H9 (cell line): Measurements from ENCODE around the gene GRID1. TPM values are rescaled to one million over a fixed set of nuclear protein-coding genes. Genes with fewer than 3 reads are reported as not detected.

Source experiments
- DNase-seq: peaks from one replicate; pipeline ENCODE4 v3.0.0-alpha.2; 2017
- H2AFZ ChIP-seq: one replicate; pipeline ENCODE4 v1.6.1; 2013; ENCODE audit warnings: mild to moderate bottlenecking, low read length, control low read depth, moderate library complexity
- H2AK5ac ChIP-seq: 2 replicates; pipeline ENCODE4 v1.6.1; 2013; ENCODE audit warnings: low read length, control low read depth, mixed read lengths; ENCODE audit not compliant: insufficient read length
- H2BK120ac ChIP-seq: one replicate; pipeline ENCODE4 v1.6.1; 2013; ENCODE audit warnings: low read depth, mild to moderate bottlenecking, low read length, control low read depth, inconsistent platforms; ENCODE audit not compliant: poor library complexity, severe bottlenecking
- H2BK12ac ChIP-seq: 2 replicates; pipeline ENCODE4 v1.6.1; 2013; ENCODE audit warnings: low read length, control low read depth, mixed read lengths, low read depth; ENCODE audit not compliant: insufficient read length
- H2BK15ac ChIP-seq: 2 replicates; pipeline ENCODE4 v1.6.1; 2013; ENCODE audit warnings: low read depth, low read length, control low read depth
- H2BK20ac ChIP-seq: one replicate; pipeline ENCODE4 v1.6.1; 2013; ENCODE audit warnings: low read depth, mild to moderate bottlenecking, low read length, control low read depth, inconsistent platforms; ENCODE audit not compliant: poor library complexity, severe bottlenecking
- H2BK5ac ChIP-seq: 2 replicates; pipeline ENCODE4 v1.6.1; 2013; ENCODE audit warnings: low read length, control low read depth, mixed read lengths; ENCODE audit not compliant: insufficient read length
- H3K14ac ChIP-seq: 2 replicates; pipeline ENCODE4 v1.6.1; 2013; ENCODE audit warnings: low read length, control low read depth; ENCODE audit not compliant: insufficient read depth
- H3K18ac ChIP-seq: 2 replicates; pipeline ENCODE4 v1.6.1; 2013; ENCODE audit warnings: low read depth, mild to moderate bottlenecking, mixed read lengths, low read length, control low read depth; ENCODE audit not compliant: insufficient read length
- H3K23ac ChIP-seq: 2 replicates; pipeline ENCODE4 v1.6.1; 2013; ENCODE audit warnings: low read length, control low read depth, mixed read lengths, low read depth; ENCODE audit not compliant: insufficient read length
- H3K23me2 ChIP-seq: 2 replicates; pipeline ENCODE4 v1.6.1; 2013; ENCODE audit warnings: low read depth, mild to moderate bottlenecking, mixed read lengths, low read length, control low read depth; ENCODE audit not compliant: insufficient read length, poor library complexity, severe bottlenecking
- H3K27ac ChIP-seq: 2 replicates; pipeline ENCODE4 v1.5.1; 2013; ENCODE audit warnings: low read length, control low read depth, mixed read lengths, low read depth; ENCODE audit not compliant: insufficient read length
- H3K27me3 ChIP-seq: 2 replicates; pipeline ENCODE4 v1.6.1; 2013; ENCODE audit warnings: low read length, control low read depth, inconsistent platforms; ENCODE audit not compliant: insufficient read depth
- H3K4ac ChIP-seq: 2 replicates; pipeline ENCODE4 v1.6.1; 2013; ENCODE audit warnings: low read depth, mild to moderate bottlenecking, control low read depth, inconsistent platforms, low read length, moderate library complexity
- H3K4me1 ChIP-seq: 2 replicates; pipeline ENCODE4 v1.6.1; 2013; ENCODE audit warnings: low read length, control low read depth, inconsistent platforms; ENCODE audit not compliant: insufficient read depth
- H3K4me2 ChIP-seq: 2 replicates; pipeline ENCODE4 v1.6.1; 2013; ENCODE audit warnings: low read length, control low read depth, mixed read lengths; ENCODE audit not compliant: insufficient read length, insufficient read depth
- H3K56ac ChIP-seq: 2 replicates; pipeline ENCODE4 v1.6.1; 2013; ENCODE audit warnings: low read depth, mild to moderate bottlenecking, mixed read lengths, low read length, control low read depth; ENCODE audit not compliant: insufficient read length
- H3K79me1 ChIP-seq: 2 replicates; pipeline ENCODE4 v1.6.1; 2013; ENCODE audit warnings: low read depth, mild to moderate bottlenecking, moderate library complexity, low read length, control low read depth, inconsistent platforms; ENCODE audit not compliant: insufficient read depth, poor library complexity, severe bottlenecking
- H3K79me2 ChIP-seq: 2 replicates; pipeline ENCODE4 v1.6.1; 2013; ENCODE audit warnings: low read length, control low read depth, inconsistent platforms; ENCODE audit not compliant: insufficient read depth
- H3K9ac ChIP-seq: 2 replicates; pipeline ENCODE4 v1.6.1; 2013; ENCODE audit warnings: low read length, control low read depth, mixed read lengths; ENCODE audit not compliant: insufficient read length; ENCODE audit errors: extremely low read depth
- H3K9me3 ChIP-seq: one replicate; pipeline ENCODE4 v1.6.1; 2013; ENCODE audit warnings: low read depth, low read length, inconsistent platforms; ENCODE audit not compliant: control insufficient read depth
- H3T11ph ChIP-seq: one replicate; pipeline ENCODE4 v1.6.1; 2013; ENCODE audit warnings: mild to moderate bottlenecking, low read length, control low read depth, inconsistent platforms
- H4K20me1 ChIP-seq: one replicate; pipeline ENCODE4 v1.6.1; 2013; ENCODE audit not compliant: control insufficient read depth, insufficient read length, insufficient read depth
- H4K5ac ChIP-seq: 2 replicates; pipeline ENCODE4 v1.6.1; 2013; ENCODE audit warnings: low read depth, mild to moderate bottlenecking, mixed read lengths, low read length, control low read depth; ENCODE audit not compliant: insufficient read length
- H4K8ac ChIP-seq: replicated peaks from 2 replicates; pipeline ENCODE4 v1.6.1; 2013; ENCODE audit warnings: low read length, control low read depth, mixed read lengths, low read depth; ENCODE audit not compliant: insufficient read length
- H4K91ac ChIP-seq: 2 replicates; pipeline ENCODE4 v1.6.1; 2013; ENCODE audit warnings: low read depth, mild to moderate bottlenecking, moderate library complexity, mixed read lengths, low read length, control low read depth; ENCODE audit not compliant: insufficient read length
- H3K27ac Mint-ChIP-seq, 3 experiments: 2 replicates in 2 of 3; 3 replicates in 1 of 3; pipeline ENCODE4 v1.8.0; 2020 to 2021; ENCODE audit warnings: mixed read lengths in 3 of 3, mild to moderate bottlenecking in 1 of 3, moderate library complexity in 1 of 3
- H3K27me3 Mint-ChIP-seq: 2 replicates; pipeline ENCODE4 v1.8.0; 2021; ENCODE audit warnings: low read depth, mild to moderate bottlenecking, moderate library complexity, mixed read lengths
- H3K36me3 Mint-ChIP-seq, 3 experiments: 2 replicates in 2 of 3; 3 replicates in 1 of 3; pipeline ENCODE4 v1.8.0; 2020 to 2021; ENCODE audit warnings: low read depth in 3 of 3, mixed read lengths in 3 of 3; ENCODE audit not compliant: insufficient read depth in 1 of 3
- H3K4me1 Mint-ChIP-seq, 2 experiments: 2 replicates each; pipeline ENCODE4 v1.8.0; 2020; ENCODE audit warnings: mixed read lengths in 2 of 2
- H3K4me3 Mint-ChIP-seq, 2 experiments: 2 replicates in 1 of 2; 3 replicates in 1 of 2; pipeline ENCODE4 v1.8.0; 2020 to 2021; ENCODE audit warnings: mild to moderate bottlenecking in 2 of 2, mixed read lengths in 2 of 2, moderate library complexity in 1 of 2
- H3K9me3 Mint-ChIP-seq, 2 experiments: 2 replicates in 1 of 2; 3 replicates in 1 of 2; pipeline ENCODE4 v1.8.0; 2020; ENCODE audit warnings: mild to moderate bottlenecking in 2 of 2, mixed read lengths in 2 of 2, moderate library complexity in 1 of 2
- WGBS: extraction: QIAGEN DNeasy Blood & Tissue Kit; methylation state at CpG from one replicate; pipeline ENCODE4 v1.1.7; 2013; ENCODE audit warnings: missing lambda C conversion rate, low lambda C conversion rate, mixed read lengths; ENCODE audit not compliant: insufficient read length; ENCODE audit errors: extremely low coverage; 5-methylcytosine and 5-hydroxymethylcytosine counted together
- total RNA-seq: library from RNA; stranded (reverse); gene quantifications from 2 replicates; pipeline ENCODE4 v1.2.1, GENCODE V29; 2021
- TF ChIP-seq, protein P1 (sequence below): fragments of 200-600 bp; sonication (generic); conservative IDR thresholded peaks from 3 replicates; pipeline ENCODE4 v1.8.0; 2021; ENCODE audit warnings: antibody characterized with exemption, mild to moderate bottlenecking

Gene GRID1
- total RNA-seq, 1 experiment from 2014 or later: 0.35 TPM

DNA sequence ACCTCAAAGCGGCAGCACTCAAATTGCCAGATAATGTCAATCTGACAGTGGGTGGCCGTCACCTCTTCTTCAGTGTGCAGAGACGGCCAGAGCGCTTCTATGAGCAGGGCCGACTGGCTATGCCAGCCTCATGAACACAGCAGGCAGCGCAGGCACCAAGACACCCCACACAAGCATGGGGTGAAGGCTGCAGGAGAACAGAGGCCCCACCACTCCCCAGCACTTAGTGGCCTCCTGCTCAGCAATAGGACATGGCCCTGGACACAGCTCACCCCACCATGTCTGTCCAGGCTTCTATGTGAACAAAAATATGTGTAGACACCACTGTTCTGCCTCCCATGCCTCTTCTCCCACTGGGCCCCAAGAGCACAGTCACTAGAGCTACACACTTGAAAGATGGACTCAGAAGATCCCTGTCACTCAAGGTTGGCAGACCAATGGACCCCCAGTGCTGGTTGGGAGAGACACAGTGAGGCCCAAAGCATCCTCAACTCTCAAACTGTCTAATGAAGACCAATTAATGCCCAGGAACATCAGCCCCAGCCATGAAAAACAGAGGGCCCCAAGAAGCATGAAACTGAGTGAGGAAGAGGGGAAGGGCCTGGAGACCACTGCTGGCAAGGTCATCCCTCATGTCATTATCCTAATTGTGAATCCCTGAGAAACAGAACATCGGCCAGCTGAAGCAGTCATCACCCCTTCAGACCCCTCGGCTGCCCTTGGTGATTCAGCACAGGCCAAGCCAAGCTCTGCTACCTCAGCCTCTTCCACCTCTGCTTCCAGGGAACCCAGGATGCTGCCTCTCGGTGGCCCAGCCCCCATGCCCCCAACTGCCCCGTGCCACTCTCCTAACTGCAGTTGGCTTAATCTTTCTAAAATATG, 77.7 kb downstream of the GRID1 start:
- Histone ChIP-seq H3K27ac (no peak overlapping the region), H2BK5ac (no peak overlapping the region), H2BK120ac (no peak overlapping the region), H3K56ac (no peak overlapping the region), H4K8ac (no peak overlapping the region), H3K23me2 (no peaks in the 10 kb centered on the region), H2BK20ac (no peak overlapping the region), H2BK12ac (no peak overlapping the region), H3K23ac (no peak overlapping the region), H3K9ac (no peak overlapping the region), H3K18ac (no peak overlapping the region), H2AFZ (no peak overlapping the region), H3K4ac (no peak overlapping the region), H3K27me3 (no peaks in the 10 kb centered on the region), H3K4me2 (no peak overlapping the region), H4K20me1 (no peaks in the 10 kb centered on the region), H3K79me2 (no peaks in the 10 kb centered on the region), H3T11ph (no peak overlapping the region), H3K9me3 (no peaks in the 10 kb centered on the region), H2AK5ac (no peak overlapping the region), H3K14ac (no peak overlapping the region), H2BK15ac (no peak overlapping the region), H3K4me1 (peaks cover 3% of the 10 kb centered on the region; the same call in 1 of the 2 replicates), H4K5ac (no peak overlapping the region), H4K91ac (no peak overlapping the region), H3K79me1 (no peaks in the 10 kb centered on the region)
- no peak overlapping the region for H3K4me3 Mint-ChIP-seq
- no CpG with 5 or more reads among the region's 10 CpGs for WGBS
- H3K36me3 Mint-ChIP-seq: no peaks in the 10 kb centered on the region
- peaks cover 0 to 3% of the 10 kb centered on the region in 2 experiments; a peak in 1 of 5 replicates for H3K9me3 Mint-ChIP-seq
- H3K27me3 Mint-ChIP-seq: peaks cover 3% of the 10 kb centered on the region
- no peak overlapping the region for H3K27ac Mint-ChIP-seq
- peak; percentile 15 for DNase-seq
- H3K4me1 Mint-ChIP-seq: peaks cover 24% of the 10 kb centered on the region in 2 experiments
- TF ChIP-seq, protein P1, sequence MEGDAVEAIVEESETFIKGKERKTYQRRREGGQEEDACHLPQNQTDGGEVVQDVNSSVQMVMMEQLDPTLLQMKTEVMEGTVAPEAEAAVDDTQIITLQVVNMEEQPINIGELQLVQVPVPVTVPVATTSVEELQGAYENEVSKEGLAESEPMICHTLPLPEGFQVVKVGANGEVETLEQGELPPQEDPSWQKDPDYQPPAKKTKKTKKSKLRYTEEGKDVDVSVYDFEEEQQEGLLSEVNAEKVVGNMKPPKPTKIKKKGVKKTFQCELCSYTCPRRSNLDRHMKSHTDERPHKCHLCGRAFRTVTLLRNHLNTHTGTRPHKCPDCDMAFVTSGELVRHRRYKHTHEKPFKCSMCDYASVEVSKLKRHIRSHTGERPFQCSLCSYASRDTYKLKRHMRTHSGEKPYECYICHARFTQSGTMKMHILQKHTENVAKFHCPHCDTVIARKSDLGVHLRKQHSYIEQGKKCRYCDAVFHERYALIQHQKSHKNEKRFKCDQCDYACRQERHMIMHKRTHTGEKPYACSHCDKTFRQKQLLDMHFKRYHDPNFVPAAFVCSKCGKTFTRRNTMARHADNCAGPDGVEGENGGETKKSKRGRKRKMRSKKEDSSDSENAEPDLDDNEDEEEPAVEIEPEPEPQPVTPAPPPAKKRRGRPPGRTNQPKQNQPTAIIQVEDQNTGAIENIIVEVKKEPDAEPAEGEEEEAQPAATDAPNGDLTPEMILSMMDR: no peak
